Measurements from ENCODE around the gene BCL3. TPM values are rescaled to one million over a fixed set of nuclear protein-coding genes. Genes with fewer than 3 reads are reported as not detected.

The BCL3 gene
- total RNA-seq, 1 experiment from 2014 or later: 7.8 TPM

DNA sequence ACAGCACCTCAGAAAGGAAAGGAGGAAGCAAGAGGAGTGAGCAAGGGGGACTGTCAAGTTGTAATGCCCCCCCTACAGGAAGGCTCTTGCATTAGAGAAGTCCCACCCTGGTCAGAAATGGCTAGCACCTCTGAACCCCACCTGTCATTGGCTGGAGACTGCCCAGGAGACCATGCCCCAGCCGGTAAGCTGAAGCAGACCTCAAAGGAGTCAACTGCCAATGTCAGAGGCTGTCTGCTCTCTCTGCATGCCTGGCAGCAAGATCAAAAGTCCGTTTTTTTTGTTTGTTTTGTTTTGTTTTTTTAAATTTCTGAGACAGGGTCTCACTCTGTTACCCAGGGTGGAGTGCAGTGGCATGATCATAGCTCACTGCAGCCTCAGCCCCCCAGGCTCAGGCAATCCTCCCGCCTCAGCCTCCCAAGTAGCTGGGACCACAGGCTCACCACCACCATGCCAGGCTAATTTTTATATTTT is 8.1 kb upstream of the BCL3 start (continued):
- TF ChIP-seq IRF2 (CRISPR knock-in tag; IDR thresholded peaks at IDR 0.05; ENCODE audit: borderline replicate concordance, low read depth) (no peak), GTF2I (CRISPR knock-in tag; conservative IDR thresholded peaks at IDR 0.05) (no peak), TEAD4 (CRISPR knock-in tag; IDR thresholded peaks at IDR 0.05) (no peak)

GRCh38 chr19:44741258-44741731 is 7.2 kb upstream of the BCL3 start:
- ChIA-PET POLR2A (interaction anchor here (0.8 kb wide), 1 partner anchor 13 kb away, joined by 3 read pairs; no protein-coding TSS in a partner anchor), CTCF (interaction anchor here (0.9 to 4.5 kb wide), 6 partner anchors 12 to 43 kb away, joined by 3 to 23 read pairs (median 5); no protein-coding TSS in a partner anchor)
- no peaks in the 10 kb centered on the region for H3K9me3 Mint-ChIP-seq
- no peak for TF ChIP-seq CREB1 (CRISPR knock-in tag; IDR thresholded peaks at IDR 0.05)
- TF ChIP-seq GTF2I (CRISPR knock-in tag; conservative IDR thresholded peaks at IDR 0.05): no peak
- TF ChIP-seq MLX (CRISPR knock-in tag; IDR thresholded peaks at IDR 0.05): no peak
- no peak for TF ChIP-seq SOX15 (CRISPR knock-in tag; IDR thresholded peaks at IDR 0.05)
- TF ChIP-seq RELA (CRISPR knock-in tag; IDR thresholded peaks at IDR 0.05; ENCODE audit: borderline replicate concordance): no peak
- TF ChIP-seq, protein P1, sequence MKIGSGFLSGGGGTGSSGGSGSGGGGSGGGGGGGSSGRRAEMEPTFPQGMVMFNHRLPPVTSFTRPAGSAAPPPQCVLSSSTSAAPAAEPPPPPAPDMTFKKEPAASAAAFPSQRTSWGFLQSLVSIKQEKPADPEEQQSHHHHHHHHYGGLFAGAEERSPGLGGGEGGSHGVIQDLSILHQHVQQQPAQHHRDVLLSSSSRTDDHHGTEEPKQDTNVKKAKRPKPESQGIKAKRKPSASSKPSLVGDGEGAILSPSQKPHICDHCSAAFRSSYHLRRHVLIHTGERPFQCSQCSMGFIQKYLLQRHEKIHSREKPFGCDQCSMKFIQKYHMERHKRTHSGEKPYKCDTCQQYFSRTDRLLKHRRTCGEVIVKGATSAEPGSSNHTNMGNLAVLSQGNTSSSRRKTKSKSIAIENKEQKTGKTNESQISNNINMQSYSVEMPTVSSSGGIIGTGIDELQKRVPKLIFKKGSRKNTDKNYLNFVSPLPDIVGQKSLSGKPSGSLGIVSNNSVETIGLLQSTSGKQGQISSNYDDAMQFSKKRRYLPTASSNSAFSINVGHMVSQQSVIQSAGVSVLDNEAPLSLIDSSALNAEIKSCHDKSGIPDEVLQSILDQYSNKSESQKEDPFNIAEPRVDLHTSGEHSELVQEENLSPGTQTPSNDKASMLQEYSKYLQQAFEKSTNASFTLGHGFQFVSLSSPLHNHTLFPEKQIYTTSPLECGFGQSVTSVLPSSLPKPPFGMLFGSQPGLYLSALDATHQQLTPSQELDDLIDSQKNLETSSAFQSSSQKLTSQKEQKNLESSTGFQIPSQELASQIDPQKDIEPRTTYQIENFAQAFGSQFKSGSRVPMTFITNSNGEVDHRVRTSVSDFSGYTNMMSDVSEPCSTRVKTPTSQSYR (CRISPR knock-in tag; IDR thresholded peaks at IDR 0.05): no peak
- no peak for TF ChIP-seq E2F4 (CRISPR knock-in tag; IDR thresholded peaks at IDR 0.05; ENCODE audit: borderline replicate concordance, low read depth)
- no peak for TF ChIP-seq MXD4 (CRISPR knock-in tag; IDR thresholded peaks at IDR 0.05; ENCODE audit: borderline replicate concordance)
- no peak for TF ChIP-seq ESRRA (CRISPR knock-in tag; IDR thresholded peaks at IDR 0.05; ENCODE audit: borderline replicate concordance)
- TF ChIP-seq CBFB (CRISPR knock-in tag; IDR thresholded peaks at IDR 0.05; ENCODE audit: low read depth): no peak
- no peak for TF ChIP-seq MAX (CRISPR knock-in tag; IDR thresholded peaks at IDR 0.05)
- TF ChIP-seq CREM (CRISPR knock-in tag; IDR thresholded peaks at IDR 0.05): no peak
- TF ChIP-seq ZNF416 (CRISPR knock-in tag; IDR thresholded peaks at IDR 0.05): no peak
- TF ChIP-seq KAT7 (CRISPR knock-in tag; IDR thresholded peaks at IDR 0.05; ENCODE audit: borderline replicate concordance): no peak
- no peak for TF ChIP-seq RORB (CRISPR knock-in tag; IDR thresholded peaks at IDR 0.05)
- TF ChIP-seq, protein P2, sequence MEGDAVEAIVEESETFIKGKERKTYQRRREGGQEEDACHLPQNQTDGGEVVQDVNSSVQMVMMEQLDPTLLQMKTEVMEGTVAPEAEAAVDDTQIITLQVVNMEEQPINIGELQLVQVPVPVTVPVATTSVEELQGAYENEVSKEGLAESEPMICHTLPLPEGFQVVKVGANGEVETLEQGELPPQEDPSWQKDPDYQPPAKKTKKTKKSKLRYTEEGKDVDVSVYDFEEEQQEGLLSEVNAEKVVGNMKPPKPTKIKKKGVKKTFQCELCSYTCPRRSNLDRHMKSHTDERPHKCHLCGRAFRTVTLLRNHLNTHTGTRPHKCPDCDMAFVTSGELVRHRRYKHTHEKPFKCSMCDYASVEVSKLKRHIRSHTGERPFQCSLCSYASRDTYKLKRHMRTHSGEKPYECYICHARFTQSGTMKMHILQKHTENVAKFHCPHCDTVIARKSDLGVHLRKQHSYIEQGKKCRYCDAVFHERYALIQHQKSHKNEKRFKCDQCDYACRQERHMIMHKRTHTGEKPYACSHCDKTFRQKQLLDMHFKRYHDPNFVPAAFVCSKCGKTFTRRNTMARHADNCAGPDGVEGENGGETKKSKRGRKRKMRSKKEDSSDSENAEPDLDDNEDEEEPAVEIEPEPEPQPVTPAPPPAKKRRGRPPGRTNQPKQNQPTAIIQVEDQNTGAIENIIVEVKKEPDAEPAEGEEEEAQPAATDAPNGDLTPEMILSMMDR (IDR thresholded peaks at IDR 0.05): no peak
- no peak for TF ChIP-seq ATF1 (CRISPR knock-in tag; IDR thresholded peaks at IDR 0.05)
- no peak for TF ChIP-seq JAZF1 (CRISPR knock-in tag; IDR thresholded peaks at IDR 0.05)
- DNase-seq (ENCODE audit: low spot score): no peak
- H3K4me3 Mint-ChIP-seq: no peak overlapping the region
- ATAC-seq: no peak
- no peaks in the 10 kb centered on the region for H3K36me3 Mint-ChIP-seq
- no peak overlapping the region for H3K27ac Mint-ChIP-seq
- H3K4me1 Mint-ChIP-seq: peaks cover 17% of the 10 kb centered on the region
- peaks cover 31% of the 10 kb centered on the region for H3K27me3 Mint-ChIP-seq (ENCODE audit: low read depth)

Measured in WTC11 (cell line).